Skeletal muscle satellite cell (primary cell): ENCODE data around the gene PAX6.

Experiments used
- H3K27me3 ChIP-seq: 2 replicates; pipeline ENCODE4 v1.7.0; 2013; ENCODE audit warnings: low read length; ENCODE audit not compliant: control insufficient read depth, insufficient read depth
- H3K36me3 ChIP-seq: 2 replicates; pipeline ENCODE4 v1.7.0; 2013; ENCODE audit warnings: mild to moderate bottlenecking, control low read depth, low read length; ENCODE audit not compliant: insufficient read depth
- H3K4me1 ChIP-seq: 2 replicates; pipeline ENCODE4 v1.7.0; 2013; ENCODE audit warnings: low read length; ENCODE audit not compliant: control insufficient read depth, insufficient read depth
- H3K4me2 ChIP-seq: 2 replicates; pipeline ENCODE4 v1.7.0; 2013; ENCODE audit warnings: mild to moderate bottlenecking, low read length
- H3K4me3 ChIP-seq: 2 replicates; pipeline ENCODE4 v1.7.0; 2013; ENCODE audit warnings: low read length
- H3K9ac ChIP-seq: 2 replicates; pipeline ENCODE4 v1.7.0; 2013; ENCODE audit warnings: mild to moderate bottlenecking, low read depth, low read length, moderate library complexity
- H3K9me3 ChIP-seq: replicated peaks from 2 replicates; pipeline ENCODE4 v1.7.0; 2013; ENCODE audit warnings: mild to moderate bottlenecking, control low read depth, low read length

The PAX6 gene

DNA sequence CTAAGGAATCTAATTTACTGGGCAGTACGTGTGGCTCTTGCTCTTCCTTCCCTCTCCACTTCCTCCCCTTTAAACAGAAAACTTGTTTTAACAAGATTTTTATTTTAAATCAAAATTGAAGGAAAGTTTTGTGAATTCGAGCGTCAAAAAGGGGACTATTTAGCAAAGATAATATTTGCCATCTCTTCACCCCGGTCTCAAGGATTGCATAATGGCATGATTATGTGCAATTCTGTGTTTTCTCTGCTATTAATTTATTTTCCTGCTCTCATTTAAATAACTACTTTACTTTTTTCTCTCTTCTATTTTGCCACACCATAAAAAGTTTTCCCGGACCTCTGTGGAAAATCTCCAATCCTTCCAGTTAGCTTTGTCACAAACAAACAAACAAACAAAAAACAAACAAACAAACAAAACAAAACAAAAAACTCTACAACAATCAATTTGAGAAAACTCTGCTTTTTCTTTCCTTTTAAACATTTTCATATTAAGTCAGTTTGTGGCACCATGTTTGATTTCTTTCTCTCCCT, 10.2 kb upstream of the PAX6 start:
- H3K4me3 ChIP-seq, result no peak overlapping the region
- peaks cover 18% of the 10 kb centered on the region for H3K4me1 ChIP-seq
- no peak overlapping the region for H3K4me2 ChIP-seq
- peaks cover 97% of the 10 kb centered on the region for H3K27me3 ChIP-seq
- H3K36me3 ChIP-seq, result no peaks in the 10 kb centered on the region
- no peak overlapping the region for H3K9ac ChIP-seq
- no peaks in the 10 kb centered on the region for H3K9me3 ChIP-seq

DNA sequence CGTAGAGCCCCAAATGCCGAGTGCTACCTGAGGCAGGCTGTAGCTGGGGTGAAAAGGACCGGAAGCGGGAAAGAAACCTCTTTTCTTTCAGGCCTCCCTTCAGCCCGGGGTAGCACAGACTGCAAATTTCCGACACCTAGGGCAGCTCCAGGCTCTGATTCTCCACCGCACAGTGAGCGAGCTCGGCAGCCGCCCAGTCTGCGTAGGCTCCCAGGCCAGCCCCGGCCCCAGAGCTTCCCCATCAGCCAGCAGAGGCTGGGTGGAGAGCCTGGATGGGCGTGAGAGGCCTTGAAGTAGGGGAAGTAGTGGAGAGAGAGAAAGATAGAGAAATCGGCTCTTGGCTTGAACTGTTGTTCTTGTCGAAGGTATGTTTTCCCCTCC, 9.3 kb upstream of the PAX6 start:
- Histone ChIP-seq H3K4me1 (peaks cover 27% of the 10 kb centered on the region), H3K36me3 (no peaks in the 10 kb centered on the region), H3K9ac (no peak overlapping the region), H3K4me3 (no peak overlapping the region), H3K4me2 (no peak overlapping the region), H3K27me3 (peaks cover 97% of the 10 kb centered on the region), H3K9me3 (no peaks in the 10 kb centered on the region)

- peaks cover 31% of the 10 kb centered on the region for H3K4me1 ChIP-seq
- H3K4me3 ChIP-seq, result no peak overlapping the region
- no peak overlapping the region for H3K9ac ChIP-seq
- no peak overlapping the region for H3K4me2 ChIP-seq
- no peaks in the 10 kb centered on the region for H3K9me3 ChIP-seq
- H3K36me3 ChIP-seq, result no peaks in the 10 kb centered on the region
- peaks cover 97% of the 10 kb centered on the region for H3K27me3 ChIP-seq
These were observed 8.7 kb upstream of the PAX6 start for GRCh38 chr11:31819621-31820437.

GRCh38 chr11:31818874-31819331, 7.8 kb upstream of the PAX6 start:
- Histone ChIP-seq H3K4me1 (peaks cover 31% of the 10 kb centered on the region), H3K9me3 (no peaks in the 10 kb centered on the region)

GRCh38 chr11:31818425-31818755, 7.3 kb upstream of the PAX6 start:
- Histone ChIP-seq H3K9ac (no peak overlapping the region), H3K9me3 (no peaks in the 10 kb centered on the region), H3K4me3 (no peak overlapping the region), H3K27me3 (peaks cover 97% of the 10 kb centered on the region), H3K4me1 (peaks cover 35% of the 10 kb centered on the region), H3K4me2 (no peak overlapping the region), H3K36me3 (no peaks in the 10 kb centered on the region)

More at GRCh38 chr11:31818874-31819331, 7.8 kb upstream of the PAX6 start:
- no peak overlapping the region for H3K9ac ChIP-seq
- no peak overlapping the region for H3K4me3 ChIP-seq
- H3K4me2 ChIP-seq, result no peak overlapping the region
- no peaks in the 10 kb centered on the region for H3K36me3 ChIP-seq
- H3K27me3 ChIP-seq, result peaks cover 97% of the 10 kb centered on the region

GRCh38 chr11:31817621-31818424, 6.7 kb upstream of the PAX6 start:
- Histone ChIP-seq H3K4me1 (peaks cover 40% of the 10 kb centered on the region), H3K4me2 (peak overlapping the region; percentile 82), H3K9me3 (no peaks in the 10 kb centered on the region), H3K9ac (no peak overlapping the region), H3K4me3 (peak overlapping the region; percentile 19), H3K27me3 (peaks cover 97% of the 10 kb centered on the region), H3K36me3 (no peaks in the 10 kb centered on the region)

DNA sequence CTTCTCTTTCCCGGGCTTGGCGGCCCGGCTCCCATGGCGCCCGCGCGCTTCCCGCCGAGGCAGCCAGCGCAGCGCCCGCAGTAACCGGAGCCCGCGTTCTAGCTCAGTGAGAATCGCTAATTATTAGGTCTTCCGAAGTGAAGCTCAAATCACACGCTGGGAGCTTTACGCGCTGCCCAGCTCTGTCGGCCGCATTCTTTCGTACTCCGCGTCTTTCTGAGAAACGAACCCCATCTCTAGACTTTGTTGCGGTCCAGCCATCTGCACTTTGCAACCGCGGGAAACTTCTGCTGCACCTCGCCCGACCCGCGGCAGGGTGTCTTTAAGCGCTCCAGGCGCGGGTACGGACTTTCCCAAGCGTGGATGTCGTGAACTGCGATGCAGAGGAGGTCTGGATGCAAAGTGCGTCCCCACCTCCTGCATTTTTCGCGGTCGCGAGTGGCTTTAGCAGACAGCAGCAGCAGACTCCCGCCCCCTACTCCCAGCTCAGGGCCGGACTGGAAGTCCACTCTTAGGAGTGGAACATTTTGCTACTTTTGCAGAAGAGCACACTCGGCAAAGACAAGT, 6.0 kb upstream of the PAX6 start:
- Histone ChIP-seq H3K4me2 (peak overlapping the region; percentile 82), H3K27me3 (peaks cover 97% of the 10 kb centered on the region), H3K9me3 (no peaks in the 10 kb centered on the region), H3K9ac (no peak overlapping the region), H3K36me3 (no peaks in the 10 kb centered on the region), H3K4me3 (peak overlapping the region; percentile 7), H3K4me1 (peaks cover 43% of the 10 kb centered on the region)

GRCh38 chr11:31816468-31817053, 5.4 kb upstream of the PAX6 start:
- H3K4me3 ChIP-seq, result peak overlapping the region; percentile 60
- H3K4me1 ChIP-seq, result peaks cover 45% of the 10 kb centered on the region
- no peak overlapping the region for H3K9ac ChIP-seq

DNA sequence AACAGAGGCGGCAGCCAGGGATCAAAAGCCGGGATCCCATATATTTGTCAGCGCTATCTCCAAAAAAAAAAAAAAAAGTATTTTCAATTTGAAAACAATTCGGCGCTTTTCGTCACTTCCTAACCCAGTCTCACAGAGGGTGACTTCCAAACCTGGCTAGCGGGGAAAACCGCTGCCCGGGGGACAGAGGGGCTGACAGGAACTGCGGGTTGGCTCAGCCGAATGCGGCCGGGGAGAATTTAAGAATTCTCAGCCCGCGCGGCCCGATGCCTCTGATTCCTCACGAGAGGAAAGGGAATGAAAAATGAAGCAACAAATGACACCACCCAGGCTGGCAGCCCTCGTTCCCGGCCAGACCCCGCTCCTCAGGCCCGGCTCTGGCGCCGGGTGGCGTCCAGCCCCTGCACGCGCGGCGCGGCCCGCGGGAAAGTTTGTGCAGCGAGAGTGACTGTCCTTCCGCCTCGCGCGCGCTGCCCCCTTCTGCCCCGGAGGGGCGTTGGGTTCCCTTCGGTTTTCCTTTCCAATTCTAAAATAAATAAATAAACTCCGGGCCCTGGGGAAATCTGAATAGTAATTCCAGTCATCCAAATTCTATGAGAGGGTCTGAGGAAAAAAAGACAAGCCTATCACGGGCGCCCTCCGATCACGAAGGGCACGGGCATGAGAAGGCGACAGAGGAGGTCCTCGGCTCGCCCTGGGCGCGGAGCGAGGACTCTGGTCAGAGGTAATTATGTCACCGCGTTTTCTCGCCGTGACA, 4.8 kb upstream of the PAX6 start:
- Histone ChIP-seq H3K9me3 (no peaks in the 10 kb centered on the region), H3K36me3 (no peaks in the 10 kb centered on the region), H3K9ac (no peak overlapping the region), H3K4me3 (peak overlapping the region; percentile 60), H3K4me1 (peaks cover 51% of the 10 kb centered on the region), H3K4me2 (peak overlapping the region; percentile 82), H3K27me3 (peaks cover 95% of the 10 kb centered on the region)

More at GRCh38 chr11:31816468-31817053, 5.4 kb upstream of the PAX6 start:
- H3K27me3 ChIP-seq, result peaks cover 96% of the 10 kb centered on the region
- H3K36me3 ChIP-seq, result no peaks in the 10 kb centered on the region
- H3K9me3 ChIP-seq, result no peaks in the 10 kb centered on the region
- H3K4me2 ChIP-seq, result peak overlapping the region; percentile 82

GRCh38 chr11:31814176-31814868, 3.2 kb upstream of the PAX6 start:
- Histone ChIP-seq H3K4me1 (peaks cover 63% of the 10 kb centered on the region), H3K27me3 (peaks cover 95% of the 10 kb centered on the region), H3K4me3 (no peak overlapping the region), H3K36me3 (no peaks in the 10 kb centered on the region), H3K9me3 (no peaks in the 10 kb centered on the region), H3K9ac (no peak overlapping the region), H3K4me2 (peak overlapping the region; percentile 20)
